ENCODE results near the gene LSAMP.
"Not testable (repeated sequence)": the region's sequence is repeated elsewhere in the genome, so short reads cannot be mapped to it uniquely, and the experiment has no call there.

LSAMP gene

DNA sequence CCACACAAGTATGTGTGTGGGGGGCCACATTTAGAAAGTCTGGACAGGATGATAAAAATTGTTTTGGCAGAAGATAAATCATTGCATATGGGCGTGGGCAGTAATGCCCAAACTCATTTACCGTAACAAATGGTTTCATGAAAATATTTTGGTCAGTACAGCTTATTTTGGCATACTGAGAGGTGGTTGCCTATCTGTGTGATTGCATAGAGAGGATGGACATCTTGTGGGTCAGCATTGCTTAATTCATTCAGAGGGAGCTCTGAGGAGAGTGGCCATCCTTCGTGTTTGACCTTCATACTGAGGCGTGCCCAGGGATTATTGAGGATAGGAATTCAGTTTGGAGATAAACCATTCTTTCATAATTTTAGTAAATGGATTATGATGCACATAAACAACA is 659.5 kb downstream of the LSAMP start:
- DNase-seq: no peak

- DNase-seq: no peak
These were observed 660.3 kb downstream of the LSAMP start for GRCh38 chr3:115784739-115785536.

DNA sequence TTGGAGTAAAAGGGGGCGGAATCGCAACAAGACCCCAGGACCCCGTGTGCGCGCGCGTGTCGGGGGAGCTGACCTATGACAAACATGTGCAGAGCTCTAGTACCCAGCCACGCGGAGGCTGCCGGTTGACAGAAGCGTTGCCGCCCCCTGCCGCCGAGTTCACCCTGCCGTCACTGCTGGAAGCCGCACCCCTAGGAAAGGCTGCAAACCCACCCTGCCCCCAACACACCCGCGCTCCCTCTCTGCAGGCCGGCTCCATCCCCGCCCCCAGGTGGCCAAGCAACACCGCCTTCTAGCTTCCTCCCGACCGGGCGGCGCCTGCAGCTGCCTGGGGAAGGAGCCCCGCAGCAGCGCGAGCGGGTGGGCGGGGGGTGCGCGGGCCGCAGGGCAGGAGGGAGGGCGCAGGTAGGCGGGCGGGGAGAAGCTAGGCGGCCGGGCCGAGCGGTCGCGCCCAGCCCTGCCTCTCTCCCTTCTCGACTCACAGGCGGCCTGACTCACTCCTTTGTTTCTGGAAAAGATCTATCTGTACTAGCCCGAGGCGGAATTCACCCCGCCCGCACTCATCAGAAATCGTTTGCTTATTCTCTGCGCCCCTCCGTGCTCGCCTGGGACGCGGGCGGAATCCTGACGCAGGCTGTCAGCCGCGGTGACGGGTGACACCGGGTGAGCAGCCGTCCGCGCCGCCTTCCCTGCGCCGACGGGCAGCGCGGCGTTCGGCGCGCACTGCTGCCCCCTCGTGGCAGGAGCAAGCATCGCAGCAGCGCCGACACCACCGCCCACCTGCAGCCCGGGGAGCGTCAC is 661.1 kb downstream of the LSAMP start:
- peak; percentile 77 for DNase-seq

DNA sequence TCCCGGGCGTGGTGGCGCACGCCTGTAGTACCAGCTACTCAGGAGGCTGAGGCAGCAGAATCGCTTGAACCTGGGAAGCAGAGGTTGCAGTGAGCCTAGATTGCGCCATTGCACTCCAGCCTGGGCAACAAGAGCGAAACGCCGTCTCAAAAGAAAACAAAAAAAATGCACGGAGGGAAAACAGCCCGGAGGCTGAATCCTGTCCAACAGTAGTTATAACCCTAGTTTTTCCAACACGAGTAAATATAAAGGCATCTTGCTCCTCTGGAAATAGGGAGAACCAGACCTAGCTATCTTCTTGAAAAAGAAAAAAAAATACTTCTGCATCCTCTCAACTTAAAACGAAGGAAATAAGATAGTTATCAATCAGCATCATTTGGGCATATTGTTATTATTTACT is 661.9 kb downstream of the LSAMP start:
- DNase-seq: not testable (repeated sequence)

DNA sequence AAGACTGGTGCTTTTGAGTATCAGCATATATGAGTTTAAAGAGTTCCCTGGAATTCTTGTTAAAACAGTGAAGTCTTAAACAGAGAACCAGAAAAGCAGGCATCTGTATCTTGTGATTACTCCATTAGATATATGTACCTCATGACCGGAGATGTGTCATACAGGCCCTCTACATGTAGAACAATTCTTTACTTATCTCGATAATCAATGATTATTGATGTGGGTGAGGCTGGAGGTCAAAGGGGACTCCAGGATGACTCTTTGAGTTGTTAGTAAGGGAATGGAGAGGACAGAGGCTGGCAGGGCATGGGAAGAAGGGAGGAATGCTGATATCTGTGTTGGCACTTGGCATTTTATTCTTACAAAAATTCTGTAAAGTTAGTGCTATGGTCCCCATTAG is 666.3 kb downstream of the LSAMP start:
- no peak for DNase-seq

DNA sequence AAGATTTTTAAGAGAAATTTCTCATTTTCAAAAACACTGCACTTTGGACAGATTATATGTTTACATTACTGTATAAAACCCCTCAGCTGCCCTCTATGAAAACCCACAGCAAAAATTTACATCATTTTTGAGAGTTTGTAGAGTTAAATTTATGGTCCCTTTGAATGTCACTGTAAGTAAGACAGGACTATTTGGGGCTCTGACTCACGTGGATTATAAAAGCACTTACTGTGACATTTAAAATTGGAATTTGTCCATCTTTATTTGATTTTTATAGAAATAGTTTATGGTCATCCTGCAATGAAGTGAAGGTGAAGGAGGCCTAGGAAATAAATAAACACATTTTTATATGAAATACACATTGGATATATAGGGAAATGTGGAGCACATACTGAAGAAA is 672.3 kb downstream of the LSAMP start:
- no peak for DNase-seq

DNA sequence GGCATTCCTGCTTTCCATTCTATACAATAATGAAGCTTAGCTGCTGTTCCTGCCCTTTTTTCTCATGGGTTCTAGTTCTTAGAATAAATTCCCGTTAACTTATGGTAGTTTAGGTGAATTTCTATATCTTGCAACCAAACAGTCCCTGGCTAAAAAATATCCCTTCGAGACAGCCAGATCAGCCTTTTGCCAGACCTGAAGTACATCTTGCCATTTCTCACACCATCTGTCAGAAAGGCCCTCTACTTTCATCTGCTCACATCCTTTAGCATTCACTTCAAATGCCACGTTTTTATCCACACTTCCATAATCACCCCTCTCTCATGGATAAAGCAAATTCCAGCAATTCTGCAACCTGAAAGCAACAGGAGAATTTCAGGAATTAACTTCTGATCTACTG is 676.6 kb downstream of the LSAMP start:
- no peak for DNase-seq

DNA sequence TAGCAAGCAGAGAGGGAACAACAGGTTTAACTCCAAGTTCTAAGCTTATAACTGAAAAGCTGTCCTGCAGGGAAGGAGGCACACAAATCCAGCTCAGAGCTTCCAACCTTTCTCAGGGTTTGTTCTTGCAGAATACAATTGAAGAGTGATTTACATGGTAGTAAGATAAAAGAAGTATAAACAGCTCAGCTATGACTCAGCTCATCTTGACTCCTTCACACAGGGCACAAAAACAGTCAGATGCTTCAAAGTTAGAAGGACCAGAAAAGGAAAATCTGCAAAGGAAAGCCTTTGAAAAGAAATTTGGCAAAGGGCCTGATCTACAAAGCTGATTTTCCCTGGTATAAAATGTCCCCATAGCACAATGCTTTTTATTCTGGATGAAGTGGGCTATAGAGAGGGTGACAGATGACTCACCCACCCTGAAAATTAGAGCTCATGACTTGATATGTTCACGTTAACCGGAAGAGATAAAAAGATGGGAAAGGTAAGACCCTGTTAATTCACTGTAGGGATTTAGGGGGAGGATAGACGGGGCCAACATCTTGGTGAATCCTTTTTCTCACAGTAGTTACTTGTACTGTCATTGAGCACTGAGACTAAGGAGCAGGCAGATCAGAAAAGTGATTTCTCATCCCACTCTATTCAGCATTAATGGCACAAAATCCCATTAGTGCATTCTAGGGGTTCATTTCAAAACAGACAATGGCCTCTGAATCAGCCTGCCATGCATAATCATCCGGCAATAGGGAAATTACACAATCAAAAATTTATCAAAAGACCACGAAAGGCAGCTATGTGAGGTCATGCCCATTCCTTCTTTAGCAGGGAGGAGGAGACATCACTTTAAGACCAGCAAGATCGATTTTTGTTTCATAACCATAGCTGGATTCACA is 678.5 kb downstream of the LSAMP start:
- DNase-seq: no peak

DNA sequence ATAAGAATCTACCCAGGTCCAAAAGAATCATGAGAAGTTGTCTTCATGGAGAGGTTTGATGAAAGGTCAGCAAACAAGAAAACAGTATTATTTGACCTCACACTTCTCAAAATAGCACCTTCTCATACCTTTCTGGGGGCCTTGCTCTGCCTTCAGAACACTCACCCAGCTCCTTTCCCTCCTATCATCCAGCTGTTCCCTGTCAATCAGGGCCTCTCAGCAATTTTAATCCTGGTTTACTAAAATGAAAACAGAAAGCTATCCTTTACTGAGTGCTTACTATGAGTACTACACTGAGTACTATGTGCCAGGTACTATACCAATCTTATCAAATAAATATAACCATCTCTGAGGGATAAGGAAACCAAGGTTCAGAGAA is 683.4 kb downstream of the LSAMP start:
- no peak for DNase-seq

DNA sequence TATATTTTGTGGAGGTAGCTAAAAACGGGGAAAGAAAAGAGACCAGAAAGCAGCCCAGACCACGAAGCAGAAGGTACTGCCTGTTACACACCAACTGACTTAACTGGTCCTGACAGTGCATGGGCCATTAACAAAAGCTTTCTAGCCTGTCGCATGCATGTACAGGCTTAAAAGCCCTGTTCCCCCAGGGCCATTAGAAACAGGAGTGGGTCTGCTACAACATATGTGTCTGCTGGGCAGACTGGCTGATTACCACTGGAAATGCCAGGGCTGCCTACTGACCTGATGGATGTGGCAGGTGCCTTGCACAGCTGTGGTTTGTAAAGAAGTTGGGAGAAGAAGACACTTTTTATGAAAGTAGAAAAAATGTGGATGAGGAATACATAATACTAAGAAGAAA is 684.6 kb downstream of the LSAMP start:
- DNase-seq: no peak

- DNase-seq: no peak
These were observed 687.1 kb downstream of the LSAMP start for GRCh38 chr3:115758076-115758763.

- DNase-seq: not testable (repeated sequence)
These were observed 692.3 kb downstream of the LSAMP start for GRCh38 chr3:115752978-115753377.
